Right atrium auricular region (tissue), 2 donors: ENCODE results near the gene ABCG8. TPM values are rescaled to one million over a fixed set of nuclear protein-coding genes. Genes with fewer than 3 reads are reported as not detected.
"Not testable (repeated sequence)": the region's sequence is repeated elsewhere in the genome, so short reads cannot be mapped to it uniquely, and the experiment has no call there.

ENCODE experiments used
- DNase-seq: peaks from one replicate; pipeline ENCODE4 v3.0.0-alpha.2; 2019; ENCODE audit warnings: low spot score
- H3K27ac ChIP-seq, 2 donors: fragments of 200-600 bp; sonication (generic); 1 replicate in 1 of 2; 2 replicates in 1 of 2; pipeline ENCODE4 v1.5.1; 2016 to 2019
- H3K27me3 ChIP-seq, 2 donors: fragments of 200-600 bp; sonication (generic); one replicate each; pipeline versions ENCODE4 v1.5.1 to v1.6.0; 2017 to 2019
- H3K36me3 ChIP-seq: fragments of 200-600 bp; sonication (generic); one replicate; pipeline ENCODE4 v1.5.1; 2016
- H3K4me1 ChIP-seq, 2 donors: fragments of 200-600 bp; sonication (generic); one replicate each; pipeline versions ENCODE4 v1.5.1 to v1.6.0; 2017 to 2019
- H3K4me3 ChIP-seq, 2 donors: fragments of 200-600 bp; sonication (generic); 1 replicate in 1 of 2; 2 replicates in 1 of 2; pipeline ENCODE4 v1.5.1; 2017 to 2019; ENCODE audit warnings: mild to moderate bottlenecking in 1 of 2, moderate library complexity in 1 of 2
- H3K9me3 ChIP-seq, 2 donors: fragments of 200-600 bp; sonication (generic); one replicate each; pipeline ENCODE4 v1.5.1; 2019
- CTCF ChIP-seq, 2 donors: fragments of 200-600 bp; sonication (generic); IDR thresholded peaks; one replicate each; pipeline ENCODE4 v1.5.1; 2019; ENCODE audit warnings: antibody characterized with exemption in 2 of 2
- total RNA-seq, 2 donors: library from RNA; depleted of rRNA; stranded (reverse); fragments of >200 nt; gene quantifications; one replicate each; pipeline ENCODE4 v1.1.0, GENCODE V29; 2016

The ABCG8 gene
- total RNA-seq, 2 donors from 2014 or later: not detected

- no peaks in the 10 kb centered on the region for H3K4me1 ChIP-seq
- H3K9me3 ChIP-seq: no peaks in the 10 kb centered on the region
- H3K36me3 ChIP-seq: peaks cover 21% of the 10 kb centered on the region
- H3K27ac ChIP-seq: no peak overlapping the region
- H3K27me3 ChIP-seq: no peaks in the 10 kb centered on the region
- DNase-seq: no peak
- no peak for TF ChIP-seq CTCF (IDR thresholded peaks at IDR 0.05)
- no peak overlapping the region for H3K4me3 ChIP-seq
These were observed 67.8 kb downstream of the ABCG8 start for GRCh38 chr2:43906448-43907109.

DNA sequence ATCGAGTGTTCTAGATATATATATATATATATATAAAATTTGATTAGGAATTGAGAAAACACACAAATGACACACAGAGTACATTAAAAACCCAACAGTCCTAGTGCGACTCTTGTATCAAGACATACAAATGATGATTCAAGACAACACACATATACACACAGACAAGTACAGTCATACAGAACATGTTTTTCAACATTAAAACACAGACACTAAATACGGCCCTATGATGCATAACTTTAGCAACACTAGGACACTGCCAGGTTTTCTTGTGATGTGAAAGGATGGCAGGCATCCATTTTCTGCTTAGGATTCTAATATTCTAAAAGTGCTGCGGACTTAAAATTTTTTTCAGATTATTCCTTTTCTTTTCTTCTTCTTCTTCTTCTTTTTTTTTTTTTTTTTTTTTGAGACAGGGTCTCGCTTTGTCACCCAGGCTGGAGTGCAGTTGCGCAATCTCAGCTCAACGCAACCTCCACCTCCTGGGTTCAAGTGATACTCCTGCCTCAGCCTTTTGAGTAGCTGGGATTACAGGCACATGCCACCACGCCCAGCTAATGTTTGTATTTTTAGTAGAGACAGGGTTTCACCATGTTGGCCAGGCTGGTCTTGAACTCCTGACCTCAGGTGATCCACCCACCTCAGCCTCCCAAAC is 72.5 kb downstream of the ABCG8 start:
- not testable (repeated sequence) for H3K4me3 ChIP-seq, H3K4me1 ChIP-seq, H3K9me3 ChIP-seq, H3K27me3 ChIP-seq, DNase-seq, H3K27ac ChIP-seq
- H3K36me3 ChIP-seq: peaks cover 41% of the 10 kb centered on the region

GRCh38 chr2:43924463-43924862 is 85.7 kb downstream of the ABCG8 start:
- Histone ChIP-seq H3K9me3 (no peaks in the 10 kb centered on the region), H3K27ac (no peak overlapping the region), H3K4me1 (no peaks in the 10 kb centered on the region), H3K36me3 (peaks cover 26% of the 10 kb centered on the region), H3K27me3 (no peaks in the 10 kb centered on the region), H3K4me3 (no peak overlapping the region)
- DNase-seq: no peak
- no peak for TF ChIP-seq CTCF (IDR thresholded peaks at IDR 0.05)

GRCh38 chr2:43925431-43925830 is 86.7 kb downstream of the ABCG8 start:
- TF ChIP-seq CTCF (IDR thresholded peaks at IDR 0.05): no peak
- Histone ChIP-seq H3K36me3 (peaks cover 26% of the 10 kb centered on the region), H3K4me3 (no peak overlapping the region), H3K27me3 (no peaks in the 10 kb centered on the region), H3K9me3 (no peaks in the 10 kb centered on the region), H3K27ac (no peak overlapping the region), H3K4me1 (no peaks in the 10 kb centered on the region)
- no peak for DNase-seq

GRCh38 chr2:43927442-43927841 is 88.7 kb downstream of the ABCG8 start:
- Histone ChIP-seq H3K27ac (no peak overlapping the region), H3K4me1 (no peaks in the 10 kb centered on the region), H3K9me3 (no peaks in the 10 kb centered on the region), H3K4me3 (no peak overlapping the region), H3K36me3 (peaks cover 26% of the 10 kb centered on the region), H3K27me3 (no peaks in the 10 kb centered on the region)
- no peak for TF ChIP-seq CTCF (IDR thresholded peaks at IDR 0.05)
- DNase-seq: no peak

GRCh38 chr2:43931293-43931692 is 92.5 kb downstream of the ABCG8 start:
- peaks cover 10% of the 10 kb centered on the region for H3K36me3 ChIP-seq
- no peak for TF ChIP-seq CTCF (IDR thresholded peaks at IDR 0.05)
- H3K27ac ChIP-seq: no peak overlapping the region
- no peaks in the 10 kb centered on the region for H3K9me3 ChIP-seq
- no peak overlapping the region for H3K4me3 ChIP-seq
- H3K27me3 ChIP-seq: no peaks in the 10 kb centered on the region
- no peaks in the 10 kb centered on the region for H3K4me1 ChIP-seq
- no peak for DNase-seq

Other genes starting within 250 kb of the ABCG8 start
- gene THADA, start 242.9 kb upstream of the ABCG8 start, total RNA-seq: 10 to 100 TPM; 14.5 to 16.1 TPM
- gene PLEKHH2, start 201.7 kb upstream of the ABCG8 start, total RNA-seq: 1 to 10 TPM; 4.7 to 4.8 TPM
- 1 to 10 TPM in 1 of 2 donors, under 1 TPM in 1; 0.98 to 2.1 TPM for gene C1GALT1C1L, start 162.5 kb upstream of the ABCG8 start, total RNA-seq
- 10 to 100 TPM; 10.9 to 16.4 TPM for gene DYNC2LI1, start 64.9 kb upstream of the ABCG8 start, total RNA-seq
- not detected for gene ABCG5, start 132 bp upstream of the ABCG8 start, total RNA-seq
- 10 to 100 TPM; 39.2 to 75.6 TPM for gene LRPPRC, start 157.0 kb downstream of the ABCG8 start, total RNA-seq